OCI-LY7 (cell line): ENCODE measurements around the gene MAP3K14. TPM values are rescaled to one million over a fixed set of nuclear protein-coding genes. Genes with fewer than 3 reads are reported as not detected.

Experiments
- BruUV-seq: library from RNA; stranded (reverse); fragments of 400-500 nt; replicated peaks from 2 replicates; lab custom pipeline; 2021; lab: Mats Ljungman, UMichigan
- CTCF ChIA-PET: fragments of 300-600 bp; sonication (Branson Sonifier 250); formaldehyde crosslinking; loops from one replicate; lab custom pipeline; 2022; ENCODE audit warnings: antibody characterized with exemption; ENCODE audit not compliant: unreplicated experiment; lab: Charles Lee
- POLR2A ChIA-PET: fragments of 300-600 bp; sonication (Branson Sonifier 250); formaldehyde crosslinking; loops from one replicate; lab custom pipeline; 2022; ENCODE audit warnings: antibody characterized with exemption; lab: Charles Lee
- DNase-seq: peaks from one replicate; pipeline ENCODE4 v3.0.0-alpha.2; 2015; ENCODE audit warnings: low spot score
- H2AFZ ChIP-seq: fragments of 200-600 bp; sonication (generic), shearing (Covaris generic); 2 replicates; pipeline ENCODE4 v1.6.1; 2014; ENCODE audit warnings: mild to moderate bottlenecking, antibody characterized with exemption, low read length, moderate library complexity
- H3K27ac ChIP-seq: fragments of 200-600 bp; sonication (generic); 2 replicates; pipeline ENCODE4 v1.5.1; 2014; ENCODE audit warnings: mixed run types, low read depth, mild to moderate bottlenecking, moderate library complexity, low read length, inconsistent platforms; ENCODE audit not compliant: poor library complexity, severe bottlenecking
- H3K36me3 ChIP-seq: fragments of 200-600 bp; sonication (generic); 2 replicates; pipeline ENCODE4 v1.6.1; 2014; ENCODE audit warnings: mild to moderate bottlenecking, antibody characterized with exemption, low read length, moderate library complexity, mixed read lengths; ENCODE audit not compliant: insufficient read depth
- H3K4me1 ChIP-seq: fragments of 200-600 bp; sonication (generic); 2 replicates; pipeline ENCODE4 v1.5.1; 2014; ENCODE audit warnings: mild to moderate bottlenecking, low read length; ENCODE audit not compliant: insufficient read depth, poor library complexity, severe bottlenecking
- H3K4me2 ChIP-seq: fragments of 200-600 bp; sonication (generic); 2 replicates; pipeline ENCODE4 v1.6.1; 2014; ENCODE audit warnings: mild to moderate bottlenecking, low read length
- H3K4me3 ChIP-seq: fragments of 200-600 bp; sonication (generic); 2 replicates; pipeline ENCODE4 v1.5.1; 2014; ENCODE audit warnings: mild to moderate bottlenecking, low read depth, low read length; ENCODE audit not compliant: poor library complexity, severe bottlenecking
- H3K79me2 ChIP-seq: fragments of 200-600 bp; sonication (generic); 2 replicates; pipeline ENCODE4 v1.6.1; 2016; ENCODE audit warnings: low read depth, mild to moderate bottlenecking, low read length, moderate library complexity, mixed read lengths; ENCODE audit not compliant: insufficient read depth
- H3K9me2 ChIP-seq: fragments of 200-600 bp; sonication (generic); 2 replicates; pipeline ENCODE4 v1.6.1; 2016; ENCODE audit warnings: mild to moderate bottlenecking, low read length, mixed read lengths; ENCODE audit not compliant: insufficient read depth
- H3K9me3 ChIP-seq: fragments of 200-600 bp; sonication (generic); 2 replicates; pipeline ENCODE4 v1.6.1; 2014; ENCODE audit warnings: mild to moderate bottlenecking, mixed run types, low read length, mixed read lengths
- H4K20me1 ChIP-seq: fragments of 200-600 bp; sonication (generic); 2 replicates; pipeline ENCODE4 v1.6.1; 2014; ENCODE audit warnings: mild to moderate bottlenecking, antibody characterized with exemption, low read length, moderate library complexity, mixed read lengths; ENCODE audit not compliant: insufficient read depth
- EZH2phosphoT487 ChIP-seq: fragments of 200-600 bp; sonication (generic); IDR thresholded peaks from 2 replicates; pipeline ENCODE4 v1.6.1; 2018; ENCODE audit warnings: low read depth, borderline replicate concordance, mild to moderate bottlenecking, mixed run types, antibody characterized with exemption, low read length, moderate library complexity, mixed read lengths
- intact Hi-C: fragments of 100-400 bp; cut with micrococcal nuclease; formaldehyde crosslinking; loops from one replicate; pipeline ENCODE4 v1.10.0; 2022; ENCODE audit not compliant: unreplicated experiment
- total RNA-seq, 2 experiments: library from RNA; depleted of rRNA in 1 of 2; stranded (reverse); fragments of >200 nt in 1 of 2; shearing (Covaris generic) in 1 of 2; gene quantifications; 2 replicates each; pipeline ENCODE4 v1.2.3, GENCODE V29; 2014 to 2022
- TF ChIP-seq, protein P1 (sequence below): fragments of 200-600 bp; sonication (generic); conservative IDR thresholded peaks from 2 replicates; pipeline ENCODE4 v1.5.1; 2014; ENCODE audit warnings: mild to moderate bottlenecking, antibody characterized with exemption, low read length, moderate library complexity, mixed read lengths

Gene MAP3K14
- total RNA-seq, 2 experiments from 2014 or later = 12.3 to 21.2 TPM

DNA sequence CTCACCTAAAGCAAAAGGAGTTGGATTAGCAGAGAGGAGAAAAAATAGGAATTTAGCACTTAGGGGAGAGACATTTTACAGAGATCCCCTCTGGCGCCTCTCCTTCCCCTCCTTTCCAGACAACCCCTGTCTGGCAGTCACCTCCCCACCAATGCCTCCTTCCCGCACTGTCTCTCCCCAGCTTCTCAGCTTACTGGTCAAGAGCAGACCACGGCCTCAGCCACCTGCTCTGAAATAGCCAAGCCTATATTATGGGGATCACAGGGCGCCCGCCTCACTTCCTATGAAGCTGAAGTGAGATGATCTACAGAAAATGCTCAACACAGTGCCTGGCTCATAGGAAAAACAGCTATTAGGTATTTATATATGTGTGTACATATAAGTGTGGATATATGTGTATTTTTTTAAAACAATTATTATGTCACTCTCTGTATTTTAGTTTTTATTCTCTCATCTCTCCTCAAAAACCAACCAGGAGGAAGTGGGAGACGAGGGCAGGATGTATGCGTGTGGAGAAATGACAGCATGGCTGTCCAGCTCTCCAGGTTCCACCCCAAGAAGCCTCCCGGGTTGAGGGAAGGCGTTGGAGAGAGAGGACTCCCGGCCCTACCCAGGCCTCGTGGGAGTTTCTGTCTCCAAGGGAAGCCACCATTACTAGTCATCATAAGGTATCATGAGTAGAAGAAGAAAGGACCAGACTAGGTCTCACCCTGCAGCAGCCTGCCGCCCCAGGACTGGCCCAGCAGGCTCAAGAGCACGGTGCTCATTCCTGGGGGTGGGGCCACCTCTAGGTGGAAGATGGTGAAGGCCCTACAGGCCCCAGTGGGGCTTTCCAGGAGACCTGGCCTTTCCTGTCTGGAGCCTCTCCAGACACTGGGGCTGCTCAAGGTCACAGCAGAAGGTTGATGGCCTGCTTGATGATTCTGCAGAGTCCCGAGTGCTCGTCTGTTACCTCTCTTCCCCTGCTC, 27.2 kb downstream of the MAP3K14 start:
- H3K4me1 ChIP-seq = peaks cover 14% of the 10 kb centered on the region
- ChIA-PET POLR2A (no interaction called here), CTCF (no interaction called here)
- H3K9me2 ChIP-seq = no peaks in the 10 kb centered on the region
- no TSS peak for BruUV-seq
- H3K79me2 ChIP-seq = peaks cover 8% of the 10 kb centered on the region
- no peaks in the 10 kb centered on the region for H3K9me3 ChIP-seq
- no peak overlapping the region for H3K27ac ChIP-seq
- peaks cover 69% of the 10 kb centered on the region for H3K36me3 ChIP-seq
- H4K20me1 ChIP-seq = 0 out of 2 replicates have a peak, but pooled peaks cover 5% of the 10 kb centered on the region
- no peak overlapping the region for H3K4me3 ChIP-seq
- H2AFZ ChIP-seq = no peak overlapping the region
- intact Hi-C loops = no loop called here
- H3K4me2 ChIP-seq = no peak overlapping the region
- DNase-seq = no peak
- TF ChIP-seq, protein P1, sequence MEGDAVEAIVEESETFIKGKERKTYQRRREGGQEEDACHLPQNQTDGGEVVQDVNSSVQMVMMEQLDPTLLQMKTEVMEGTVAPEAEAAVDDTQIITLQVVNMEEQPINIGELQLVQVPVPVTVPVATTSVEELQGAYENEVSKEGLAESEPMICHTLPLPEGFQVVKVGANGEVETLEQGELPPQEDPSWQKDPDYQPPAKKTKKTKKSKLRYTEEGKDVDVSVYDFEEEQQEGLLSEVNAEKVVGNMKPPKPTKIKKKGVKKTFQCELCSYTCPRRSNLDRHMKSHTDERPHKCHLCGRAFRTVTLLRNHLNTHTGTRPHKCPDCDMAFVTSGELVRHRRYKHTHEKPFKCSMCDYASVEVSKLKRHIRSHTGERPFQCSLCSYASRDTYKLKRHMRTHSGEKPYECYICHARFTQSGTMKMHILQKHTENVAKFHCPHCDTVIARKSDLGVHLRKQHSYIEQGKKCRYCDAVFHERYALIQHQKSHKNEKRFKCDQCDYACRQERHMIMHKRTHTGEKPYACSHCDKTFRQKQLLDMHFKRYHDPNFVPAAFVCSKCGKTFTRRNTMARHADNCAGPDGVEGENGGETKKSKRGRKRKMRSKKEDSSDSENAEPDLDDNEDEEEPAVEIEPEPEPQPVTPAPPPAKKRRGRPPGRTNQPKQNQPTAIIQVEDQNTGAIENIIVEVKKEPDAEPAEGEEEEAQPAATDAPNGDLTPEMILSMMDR = no peak
- no peak for TF ChIP-seq EZH2phosphoT487

DNA sequence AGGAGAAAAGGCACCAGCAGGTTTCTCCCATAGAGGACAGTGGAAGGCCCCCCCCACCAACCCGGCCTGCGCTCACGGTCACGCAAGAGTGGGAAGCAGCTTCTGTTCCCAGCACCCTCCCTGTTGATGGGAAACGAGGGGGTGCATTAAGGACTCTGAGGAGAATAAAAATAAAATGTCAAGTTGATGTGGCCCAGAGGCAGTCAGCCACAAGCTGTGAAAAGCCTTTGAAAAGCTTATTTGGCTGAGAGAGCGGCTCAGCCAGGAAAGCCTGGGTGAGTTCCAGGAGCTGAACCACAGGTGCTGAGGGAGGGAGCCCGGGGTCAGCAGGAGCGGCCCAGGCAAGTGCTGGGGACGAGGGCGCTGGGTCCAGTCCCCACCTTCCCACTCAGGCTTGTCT, 28.0 kb downstream of the MAP3K14 start:
- Histone ChIP-seq H4K20me1 (no peaks in the 10 kb centered on the region), H3K36me3 (peaks cover 69% of the 10 kb centered on the region), H3K4me2 (no peak overlapping the region), H3K4me1 (peaks cover 14% of the 10 kb centered on the region), H3K27ac (no peak overlapping the region), H3K9me2 (no peaks in the 10 kb centered on the region), H3K4me3 (no peak overlapping the region), H3K9me3 (no peaks in the 10 kb centered on the region), H3K79me2 (no peaks in the 10 kb centered on the region; the same call in 1 of the 2 replicates), H2AFZ (no peak overlapping the region)
- TF ChIP-seq EZH2phosphoT487 = no peak
- TF ChIP-seq, protein P1 = no peak
- no peak for DNase-seq
- ChIA-PET CTCF (no interaction called here), POLR2A (no interaction called here)
- BruUV-seq = no TSS peak
- intact Hi-C loops = no loop called here
